GM23338 (cell line): ENCODE results near the gene PDE4D. TPM values are rescaled to one million over a fixed set of nuclear protein-coding genes. Genes with fewer than 3 reads are reported as not detected.

ENCODE experiments used
- ATAC-seq: fragments of 200-7000 bp; cut with Tn5 transposase; 3 replicates; pipeline ENCODE4 v1.9.1; 2020
- DNase-seq: peaks from one replicate; pipeline ENCODE4 v3.0.0-alpha.2; 2015; ENCODE audit warnings: low spot score
- H2AFZ ChIP-seq: fragments of 200-600 bp; sonication (generic); 2 replicates; pipeline ENCODE4 v1.8.0; 2016; ENCODE audit warnings: antibody characterized with exemption, mild to moderate bottlenecking, moderate library complexity
- H3F3A ChIP-seq: fragments of 200-600 bp; sonication (generic); replicated peaks from 2 replicates; pipeline ENCODE4 v1.8.0; 2017; ENCODE audit warnings: antibody characterized with exemption, mixed run types, low read depth
- H3K27ac ChIP-seq: fragments of 200-600 bp; sonication (generic); 2 replicates; pipeline ENCODE4 v1.6.1; 2016; ENCODE audit warnings: low read depth
- H3K27me3 ChIP-seq: fragments of 200-600 bp; sonication (generic); 2 replicates; pipeline ENCODE4 v1.8.0; 2016; ENCODE audit warnings: mild to moderate bottlenecking, mixed run types, moderate library complexity; ENCODE audit not compliant: insufficient read depth
- H3K36me3 ChIP-seq: fragments of 200-600 bp; sonication (generic); 2 replicates; pipeline ENCODE4 v1.8.0; 2016; ENCODE audit warnings: mild to moderate bottlenecking; ENCODE audit not compliant: insufficient read depth
- H3K4me1 ChIP-seq: fragments of 200-600 bp; sonication (generic); 2 replicates; pipeline ENCODE4 v1.8.0; 2016; ENCODE audit warnings: mild to moderate bottlenecking, moderate library complexity; ENCODE audit not compliant: insufficient read depth
- H3K4me2 ChIP-seq: fragments of 200-600 bp; sonication (generic); 2 replicates; pipeline ENCODE4 v1.7.1; 2017; ENCODE audit warnings: mixed run types
- H3K4me3 ChIP-seq: fragments of 200-600 bp; sonication (generic); 2 replicates; pipeline ENCODE4 v1.6.1; 2016; ENCODE audit warnings: mixed run types
- H3K79me2 ChIP-seq: fragments of 200-600 bp; sonication (generic); replicated peaks from 2 replicates; pipeline ENCODE4 v1.8.0; 2017; ENCODE audit warnings: mild to moderate bottlenecking; ENCODE audit not compliant: insufficient read depth
- H3K9me2 ChIP-seq: fragments of 200-600 bp; sonication (generic); 2 replicates; pipeline ENCODE4 v1.8.0; 2017; ENCODE audit not compliant: insufficient read depth
- H4K20me1 ChIP-seq: fragments of 200-600 bp; sonication (generic); replicated peaks from 2 replicates; pipeline ENCODE4 v1.8.0; 2017; ENCODE audit warnings: mild to moderate bottlenecking; ENCODE audit not compliant: insufficient read depth
- H3K27ac Mint-ChIP-seq: 2 replicates; pipeline ENCODE4 v1.8.0; 2020; ENCODE audit warnings: inconsistent platforms, mild to moderate bottlenecking, moderate library complexity, mixed read lengths
- H3K27me3 Mint-ChIP-seq: 3 replicates; pipeline ENCODE4 v1.8.0; 2022; ENCODE audit warnings: low read depth, mild to moderate bottlenecking, moderate library complexity, mixed read lengths, inconsistent platforms; ENCODE audit not compliant: insufficient read depth, poor library complexity
- H3K36me3 Mint-ChIP-seq: 3 replicates; pipeline ENCODE4 v1.8.0; 2021; ENCODE audit warnings: low read depth, mild to moderate bottlenecking, inconsistent platforms, moderate library complexity, mixed read lengths
- H3K4me1 Mint-ChIP-seq: 3 replicates; pipeline ENCODE4 v1.8.0; 2020; ENCODE audit warnings: mild to moderate bottlenecking, inconsistent platforms, mixed read lengths
- H3K4me3 Mint-ChIP-seq: 3 replicates; pipeline ENCODE4 v1.8.0; 2021; ENCODE audit warnings: moderate library complexity, mild to moderate bottlenecking, inconsistent platforms, mixed read lengths
- H3K9me3 Mint-ChIP-seq: 3 replicates; pipeline ENCODE4 v1.8.0; 2020; ENCODE audit warnings: moderate library complexity, mild to moderate bottlenecking, inconsistent platforms, mixed read lengths
- CREB1 ChIP-seq: fragments of 250-450 bp; sonication (Bioruptor Pico); IDR thresholded peaks from 2 replicates; pipeline ENCODE4 v1.5.0; 2020; ENCODE audit warnings: low read depth, mild to moderate bottlenecking, moderate library complexity
- EZH2 ChIP-seq: fragments of 200-600 bp; sonication (generic); IDR thresholded peaks from one replicate; pipeline ENCODE4 v1.8.0; 2017; ENCODE audit warnings: antibody characterized with exemption, mild to moderate bottlenecking, low read depth; ENCODE audit not compliant: unreplicated experiment
- EZH2phosphoT487 ChIP-seq: fragments of 200-600 bp; sonication (generic); IDR thresholded peaks from one replicate; pipeline ENCODE4 v1.8.1; 2018; ENCODE audit warnings: antibody characterized with exemption; ENCODE audit not compliant: unreplicated experiment
- JUNB ChIP-seq: IDR thresholded peaks from one replicate; pipeline ENCODE4 v1.6.1; 2016; ENCODE audit warnings: antibody characterized with exemption; ENCODE audit not compliant: unreplicated experiment
- NANOG ChIP-seq: IDR thresholded peaks from 2 replicates; pipeline ENCODE4 v1.6.1; 2016; ENCODE audit warnings: antibody characterized with exemption, borderline replicate concordance
- POLR2AphosphoS5 ChIP-seq: IDR thresholded peaks from 2 replicates; pipeline ENCODE4 v1.6.1; 2016; ENCODE audit warnings: antibody characterized with exemption, low read depth
- STAT1 ChIP-seq: IDR thresholded peaks from one replicate; pipeline ENCODE4 v1.6.1; 2016; ENCODE audit warnings: antibody characterized with exemption; ENCODE audit not compliant: unreplicated experiment
- ZNF114 ChIP-seq: fragments of 250-450 bp; sonication (Bioruptor Pico); IDR thresholded peaks from 2 replicates; pipeline ENCODE4 v1.5.0; 2020; ENCODE audit warnings: mild to moderate bottlenecking, moderate library complexity
- ZNF331 ChIP-seq: fragments of 250-450 bp; sonication (Bioruptor Pico); IDR thresholded peaks from 2 replicates; pipeline ENCODE4 v1.5.0; 2020; ENCODE audit warnings: low read depth, mild to moderate bottlenecking, moderate library complexity
- polyA plus RNA-seq: library from polyadenylated mRNA; unstranded; fragments of >200 nt; fragmentation: Nextera tagmentation; extraction: Ambion mirVana; gene quantifications from 2 replicates; pipeline ENCODE4 v1.2.1, GENCODE V29; 2016
- total RNA-seq: library from RNA; depleted of rRNA; stranded (reverse); fragments of >200 nt; shearing (Covaris generic); gene quantifications from 2 replicates; pipeline ENCODE4 v1.2.3, GENCODE V29; 2014
- TF ChIP-seq, protein P1 (sequence below), 2 experiments: fragments of 200-600 bp in 1 of 2; sonication (generic) in 1 of 2; conservative IDR thresholded peaks; 2 replicates each; pipeline versions ENCODE4 v1.5.1 to v1.6.1; 2016 to 2017; ENCODE audit warnings: antibody characterized with exemption in 2 of 2, low read depth in 2 of 2, mild to moderate bottlenecking in 2 of 2, moderate library complexity in 1 of 2
- TF ChIP-seq, protein P2 (sequence below): IDR thresholded peaks from one replicate; pipeline ENCODE4 v1.6.1; 2018; ENCODE audit warnings: antibody characterized with exemption; ENCODE audit not compliant: unreplicated experiment
- TF ChIP-seq, protein P3 (sequence below): fragments of 250-450 bp; sonication (Bioruptor Pico); IDR thresholded peaks from 2 replicates; pipeline ENCODE4 v1.5.0; 2020; ENCODE audit warnings: mild to moderate bottlenecking, moderate library complexity
- TF ChIP-seq, protein P4 (sequence below): IDR thresholded peaks from 2 replicates; pipeline ENCODE4 v1.6.1; 2016; ENCODE audit warnings: antibody characterized with exemption

The PDE4D gene
- total and polyA plus RNA-seq, 2 experiments from 2014 or later, result 2.1 to 4.7 TPM

DNA sequence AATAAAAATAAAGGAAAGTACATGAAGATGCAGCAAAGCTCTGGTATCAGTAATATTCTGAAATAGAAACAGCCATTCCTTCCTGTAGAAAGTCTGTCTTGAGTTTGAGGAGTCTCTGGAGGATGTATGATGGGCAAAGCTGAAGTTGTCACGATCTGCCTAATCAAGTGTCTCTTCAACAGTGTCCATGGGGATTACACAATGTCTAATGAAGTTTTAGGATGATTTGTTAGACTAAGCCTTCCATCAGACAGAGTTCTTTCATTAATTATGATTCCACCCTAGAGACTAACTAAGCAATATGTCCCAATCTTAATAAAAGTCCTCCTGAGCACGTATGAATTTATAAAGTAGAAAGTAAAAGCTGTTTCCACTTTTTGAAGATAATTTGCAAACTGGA lies 26.9 kb downstream of the PDE4D start:
- no peak overlapping the region for H3K27ac ChIP-seq
- H3K4me3 Mint-ChIP-seq, result no peak overlapping the region
- DNase-seq, result no peak
- H4K20me1 ChIP-seq, result no peaks in the 10 kb centered on the region
- H3K4me1 Mint-ChIP-seq, result peaks cover 18% of the 10 kb centered on the region
- ATAC-seq, result no peak
- H3K9me2 ChIP-seq, result 0 out of 2 replicates have a peak, but pooled peaks cover 3% of the 10 kb centered on the region
- H3K36me3 Mint-ChIP-seq, result no peaks in the 10 kb centered on the region
- no peaks in the 10 kb centered on the region for H3F3A ChIP-seq
- no peaks in the 10 kb centered on the region for H3K27me3 ChIP-seq
- TF ChIP-seq JUNB, result no peak
- no peak for TF ChIP-seq EZH2phosphoT487
- TF ChIP-seq POLR2AphosphoS5, result no peak
- TF ChIP-seq STAT1, result no peak
- no peak for TF ChIP-seq NANOG
- TF ChIP-seq EZH2, result no peak
- TF ChIP-seq, protein P1, sequence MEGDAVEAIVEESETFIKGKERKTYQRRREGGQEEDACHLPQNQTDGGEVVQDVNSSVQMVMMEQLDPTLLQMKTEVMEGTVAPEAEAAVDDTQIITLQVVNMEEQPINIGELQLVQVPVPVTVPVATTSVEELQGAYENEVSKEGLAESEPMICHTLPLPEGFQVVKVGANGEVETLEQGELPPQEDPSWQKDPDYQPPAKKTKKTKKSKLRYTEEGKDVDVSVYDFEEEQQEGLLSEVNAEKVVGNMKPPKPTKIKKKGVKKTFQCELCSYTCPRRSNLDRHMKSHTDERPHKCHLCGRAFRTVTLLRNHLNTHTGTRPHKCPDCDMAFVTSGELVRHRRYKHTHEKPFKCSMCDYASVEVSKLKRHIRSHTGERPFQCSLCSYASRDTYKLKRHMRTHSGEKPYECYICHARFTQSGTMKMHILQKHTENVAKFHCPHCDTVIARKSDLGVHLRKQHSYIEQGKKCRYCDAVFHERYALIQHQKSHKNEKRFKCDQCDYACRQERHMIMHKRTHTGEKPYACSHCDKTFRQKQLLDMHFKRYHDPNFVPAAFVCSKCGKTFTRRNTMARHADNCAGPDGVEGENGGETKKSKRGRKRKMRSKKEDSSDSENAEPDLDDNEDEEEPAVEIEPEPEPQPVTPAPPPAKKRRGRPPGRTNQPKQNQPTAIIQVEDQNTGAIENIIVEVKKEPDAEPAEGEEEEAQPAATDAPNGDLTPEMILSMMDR (conservative IDR thresholded peaks at IDR 0.05; ENCODE audit: low read depth in 2 of 2), result no peak
- no peak for TF ChIP-seq CREB1 (CRISPR knock-in tag)
- no peak for TF ChIP-seq ZNF114 (CRISPR knock-in tag)
- no peak for TF ChIP-seq ZNF331
- TF ChIP-seq, protein P2, sequence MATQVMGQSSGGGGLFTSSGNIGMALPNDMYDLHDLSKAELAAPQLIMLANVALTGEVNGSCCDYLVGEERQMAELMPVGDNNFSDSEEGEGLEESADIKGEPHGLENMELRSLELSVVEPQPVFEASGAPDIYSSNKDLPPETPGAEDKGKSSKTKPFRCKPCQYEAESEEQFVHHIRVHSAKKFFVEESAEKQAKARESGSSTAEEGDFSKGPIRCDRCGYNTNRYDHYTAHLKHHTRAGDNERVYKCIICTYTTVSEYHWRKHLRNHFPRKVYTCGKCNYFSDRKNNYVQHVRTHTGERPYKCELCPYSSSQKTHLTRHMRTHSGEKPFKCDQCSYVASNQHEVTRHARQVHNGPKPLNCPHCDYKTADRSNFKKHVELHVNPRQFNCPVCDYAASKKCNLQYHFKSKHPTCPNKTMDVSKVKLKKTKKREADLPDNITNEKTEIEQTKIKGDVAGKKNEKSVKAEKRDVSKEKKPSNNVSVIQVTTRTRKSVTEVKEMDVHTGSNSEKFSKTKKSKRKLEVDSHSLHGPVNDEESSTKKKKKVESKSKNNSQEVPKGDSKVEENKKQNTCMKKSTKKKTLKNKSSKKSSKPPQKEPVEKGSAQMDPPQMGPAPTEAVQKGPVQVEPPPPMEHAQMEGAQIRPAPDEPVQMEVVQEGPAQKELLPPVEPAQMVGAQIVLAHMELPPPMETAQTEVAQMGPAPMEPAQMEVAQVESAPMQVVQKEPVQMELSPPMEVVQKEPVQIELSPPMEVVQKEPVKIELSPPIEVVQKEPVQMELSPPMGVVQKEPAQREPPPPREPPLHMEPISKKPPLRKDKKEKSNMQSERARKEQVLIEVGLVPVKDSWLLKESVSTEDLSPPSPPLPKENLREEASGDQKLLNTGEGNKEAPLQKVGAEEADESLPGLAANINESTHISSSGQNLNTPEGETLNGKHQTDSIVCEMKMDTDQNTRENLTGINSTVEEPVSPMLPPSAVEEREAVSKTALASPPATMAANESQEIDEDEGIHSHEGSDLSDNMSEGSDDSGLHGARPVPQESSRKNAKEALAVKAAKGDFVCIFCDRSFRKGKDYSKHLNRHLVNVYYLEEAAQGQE, result no peak
- TF ChIP-seq, protein P3, sequence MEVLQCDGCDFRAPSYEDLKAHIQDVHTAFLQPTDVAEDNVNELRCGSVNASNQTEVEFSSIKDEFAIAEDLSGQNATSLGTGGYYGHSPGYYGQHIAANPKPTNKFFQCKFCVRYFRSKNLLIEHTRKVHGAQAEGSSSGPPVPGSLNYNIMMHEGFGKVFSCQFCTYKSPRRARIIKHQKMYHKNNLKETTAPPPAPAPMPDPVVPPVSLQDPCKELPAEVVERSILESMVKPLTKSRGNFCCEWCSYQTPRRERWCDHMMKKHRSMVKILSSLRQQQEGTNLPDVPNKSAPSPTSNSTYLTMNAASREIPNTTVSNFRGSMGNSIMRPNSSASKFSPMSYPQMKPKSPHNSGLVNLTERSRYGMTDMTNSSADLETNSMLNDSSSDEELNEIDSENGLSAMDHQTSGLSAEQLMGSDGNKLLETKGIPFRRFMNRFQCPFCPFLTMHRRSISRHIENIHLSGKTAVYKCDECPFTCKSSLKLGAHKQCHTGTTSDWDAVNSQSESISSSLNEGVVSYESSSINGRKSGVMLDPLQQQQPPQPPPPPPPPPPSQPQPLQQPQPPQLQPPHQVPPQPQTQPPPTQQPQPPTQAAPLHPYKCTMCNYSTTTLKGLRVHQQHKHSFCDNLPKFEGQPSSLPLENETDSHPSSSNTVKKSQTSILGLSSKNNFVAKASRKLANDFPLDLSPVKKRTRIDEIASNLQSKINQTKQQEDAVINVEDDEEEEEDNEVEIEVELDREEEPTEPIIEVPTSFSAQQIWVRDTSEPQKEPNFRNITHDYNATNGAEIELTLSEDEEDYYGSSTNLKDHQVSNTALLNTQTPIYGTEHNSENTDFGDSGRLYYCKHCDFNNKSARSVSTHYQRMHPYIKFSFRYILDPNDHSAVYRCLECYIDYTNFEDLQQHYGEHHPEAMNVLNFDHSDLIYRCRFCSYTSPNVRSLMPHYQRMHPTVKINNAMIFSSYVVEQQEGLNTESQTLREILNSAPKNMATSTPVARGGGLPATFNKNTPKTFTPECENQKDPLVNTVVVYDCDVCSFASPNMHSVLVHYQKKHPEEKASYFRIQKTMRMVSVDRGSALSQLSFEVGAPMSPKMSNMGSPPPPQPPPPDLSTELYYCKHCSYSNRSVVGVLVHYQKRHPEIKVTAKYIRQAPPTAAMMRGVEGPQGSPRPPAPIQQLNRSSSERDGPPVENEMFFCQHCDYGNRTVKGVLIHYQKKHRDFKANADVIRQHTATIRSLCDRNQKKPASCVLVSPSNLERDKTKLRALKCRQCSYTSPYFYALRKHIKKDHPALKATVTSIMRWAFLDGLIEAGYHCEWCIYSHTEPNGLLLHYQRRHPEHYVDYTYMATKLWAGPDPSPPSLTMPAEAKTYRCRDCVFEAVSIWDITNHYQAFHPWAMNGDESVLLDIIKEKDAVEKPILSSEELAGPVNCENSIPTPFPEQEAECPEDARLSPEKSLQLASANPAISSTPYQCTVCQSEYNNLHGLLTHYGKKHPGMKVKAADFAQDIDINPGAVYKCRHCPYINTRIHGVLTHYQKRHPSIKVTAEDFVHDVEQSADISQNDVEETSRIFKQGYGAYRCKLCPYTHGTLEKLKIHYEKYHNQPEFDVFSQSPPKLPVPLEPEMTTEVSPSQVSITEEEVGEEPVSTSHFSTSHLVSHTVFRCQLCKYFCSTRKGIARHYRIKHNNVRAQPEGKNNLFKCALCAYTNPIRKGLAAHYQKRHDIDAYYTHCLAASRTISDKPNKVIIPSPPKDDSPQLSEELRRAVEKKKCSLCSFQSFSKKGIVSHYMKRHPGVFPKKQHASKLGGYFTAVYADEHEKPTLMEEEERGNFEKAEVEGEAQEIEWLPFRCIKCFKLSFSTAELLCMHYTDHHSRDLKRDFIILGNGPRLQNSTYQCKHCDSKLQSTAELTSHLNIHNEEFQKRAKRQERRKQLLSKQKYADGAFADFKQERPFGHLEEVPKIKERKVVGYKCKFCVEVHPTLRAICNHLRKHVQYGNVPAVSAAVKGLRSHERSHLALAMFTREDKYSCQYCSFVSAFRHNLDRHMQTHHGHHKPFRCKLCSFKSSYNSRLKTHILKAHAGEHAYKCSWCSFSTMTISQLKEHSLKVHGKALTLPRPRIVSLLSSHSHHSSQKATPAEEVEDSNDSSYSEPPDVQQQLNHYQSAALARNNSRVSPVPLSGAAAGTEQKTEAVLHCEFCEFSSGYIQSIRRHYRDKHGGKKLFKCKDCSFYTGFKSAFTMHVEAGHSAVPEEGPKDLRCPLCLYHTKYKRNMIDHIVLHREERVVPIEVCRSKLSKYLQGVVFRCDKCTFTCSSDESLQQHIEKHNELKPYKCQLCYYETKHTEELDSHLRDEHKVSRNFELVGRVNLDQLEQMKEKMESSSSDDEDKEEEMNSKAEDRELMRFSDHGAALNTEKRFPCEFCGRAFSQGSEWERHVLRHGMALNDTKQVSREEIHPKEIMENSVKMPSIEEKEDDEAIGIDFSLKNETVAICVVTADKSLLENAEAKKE, result no peak
- TF ChIP-seq, protein P4, sequence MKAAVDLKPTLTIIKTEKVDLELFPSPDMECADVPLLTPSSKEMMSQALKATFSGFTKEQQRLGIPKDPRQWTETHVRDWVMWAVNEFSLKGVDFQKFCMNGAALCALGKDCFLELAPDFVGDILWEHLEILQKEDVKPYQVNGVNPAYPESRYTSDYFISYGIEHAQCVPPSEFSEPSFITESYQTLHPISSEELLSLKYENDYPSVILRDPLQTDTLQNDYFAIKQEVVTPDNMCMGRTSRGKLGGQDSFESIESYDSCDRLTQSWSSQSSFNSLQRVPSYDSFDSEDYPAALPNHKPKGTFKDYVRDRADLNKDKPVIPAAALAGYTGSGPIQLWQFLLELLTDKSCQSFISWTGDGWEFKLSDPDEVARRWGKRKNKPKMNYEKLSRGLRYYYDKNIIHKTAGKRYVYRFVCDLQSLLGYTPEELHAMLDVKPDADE, result no peak
- H3K4me3 ChIP-seq, result no peak overlapping the region
- H3K9me3 Mint-ChIP-seq, result no peaks in the 10 kb centered on the region
- H3K36me3 ChIP-seq, result no peaks in the 10 kb centered on the region
- no peaks in the 10 kb centered on the region for H3K79me2 ChIP-seq
- H3K4me1 ChIP-seq, result peaks cover 27% of the 10 kb centered on the region
- no peak overlapping the region for H2AFZ ChIP-seq
- no peaks in the 10 kb centered on the region for H3K27me3 Mint-ChIP-seq
- H3K4me2 ChIP-seq, result no peak overlapping the region
- no peak overlapping the region for H3K27ac Mint-ChIP-seq
